Measurements from ENCODE around the gene ZNF513. TPM values are rescaled to one million over a fixed set of nuclear protein-coding genes. Genes with fewer than 3 reads are reported as not detected.

ZNF513 gene
- total RNA-seq, 4 donors from 2014 or later, result 6.4 to 15.6 (median 12.8) TPM

DNA sequence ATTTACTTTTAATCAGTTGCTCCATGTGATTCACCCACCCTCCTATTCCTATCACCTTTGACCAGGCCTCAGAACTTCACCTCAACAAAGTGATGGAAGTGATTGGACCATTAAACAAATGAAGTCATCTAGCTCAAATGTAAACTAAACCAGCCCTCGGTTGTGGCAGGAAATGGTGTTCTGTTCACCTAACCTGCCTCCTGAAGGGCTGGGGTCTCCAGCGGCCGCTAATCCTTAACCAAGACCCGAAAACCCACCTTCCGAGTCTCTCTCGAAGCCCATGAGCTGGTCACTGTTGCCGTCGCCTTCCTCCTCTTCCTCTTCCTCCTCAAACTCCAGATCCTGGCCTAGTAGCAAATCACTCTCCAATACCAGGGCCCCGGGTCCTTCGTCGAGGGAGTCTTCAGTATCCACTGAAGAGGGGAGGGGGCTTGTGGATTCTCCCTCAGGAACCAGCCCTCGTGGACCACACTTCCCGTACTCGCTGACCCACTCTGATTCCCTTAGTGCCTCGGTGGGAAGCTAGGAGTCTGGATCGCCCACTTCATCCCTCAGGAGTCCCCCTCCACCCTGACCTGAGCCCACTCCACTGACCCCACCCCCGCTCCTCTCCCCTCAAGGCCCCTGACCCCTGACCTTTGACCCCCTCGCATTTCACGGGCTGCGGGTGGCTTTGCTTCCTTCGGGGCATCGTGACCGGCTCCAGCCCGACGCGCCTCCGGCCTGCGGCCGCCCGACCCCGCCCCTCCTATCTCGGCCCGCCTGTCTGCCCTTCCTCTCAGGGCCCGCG lies 503 bp downstream of the ZNF513 start:
- intact Hi-C loops (cut with DNase I), result no loop called here

DNA sequence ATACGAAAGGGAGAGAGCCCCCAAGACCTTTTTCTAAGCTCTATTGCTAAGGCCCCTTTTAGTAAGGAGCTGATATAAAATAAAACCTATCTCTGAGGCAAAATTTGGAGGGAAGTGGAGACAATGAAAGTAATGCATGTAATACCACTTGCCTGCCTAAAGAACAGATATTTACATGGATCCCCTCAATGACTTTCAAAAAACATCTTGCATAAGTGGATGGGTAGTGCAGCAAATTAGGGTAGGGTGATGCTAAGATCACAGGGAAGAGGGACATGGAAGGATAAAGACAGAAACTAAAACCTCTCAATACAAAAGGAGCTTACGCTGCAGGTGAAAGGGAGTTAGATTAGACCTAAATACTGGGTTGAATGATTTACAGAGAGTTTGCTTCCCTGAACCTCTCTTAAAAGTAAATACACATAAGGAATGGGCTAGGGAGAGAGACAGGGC lies 1.1 kb downstream of the ZNF513 start:
- no peak for TF ChIP-seq POLR2A (IDR thresholded peaks at IDR 0.05)
- Histone ChIP-seq H3K36me3 (peaks cover 42 to 76% (median 44%) of the 10 kb centered on the region in 3 donors), H3K4me3 (peak overlapping the region; percentile 66 to 91 (median 89))

More for the DNA sequence above, 503 bp downstream of the ZNF513 start:
- Histone ChIP-seq H3K9me3 (no peaks in the 10 kb centered on the region), H3K27me3 (no peaks in the 10 kb centered on the region), H3K27ac (peak overlapping the region; percentile 86 to 98 (median 94)), H3K4me3 (peak overlapping the region; percentile 66 to 91 (median 89)), H3K36me3 (peaks cover 42 to 76% (median 44%) of the 10 kb centered on the region in 3 donors), H3K4me1 (peaks cover 15 to 44% (median 19%) of the 10 kb centered on the region in 3 donors)
- DNase-seq, result peak; percentile 41
- TF ChIP-seq POLR2A (IDR thresholded peaks at IDR 0.05), result no peak
- TF ChIP-seq, protein P1, sequence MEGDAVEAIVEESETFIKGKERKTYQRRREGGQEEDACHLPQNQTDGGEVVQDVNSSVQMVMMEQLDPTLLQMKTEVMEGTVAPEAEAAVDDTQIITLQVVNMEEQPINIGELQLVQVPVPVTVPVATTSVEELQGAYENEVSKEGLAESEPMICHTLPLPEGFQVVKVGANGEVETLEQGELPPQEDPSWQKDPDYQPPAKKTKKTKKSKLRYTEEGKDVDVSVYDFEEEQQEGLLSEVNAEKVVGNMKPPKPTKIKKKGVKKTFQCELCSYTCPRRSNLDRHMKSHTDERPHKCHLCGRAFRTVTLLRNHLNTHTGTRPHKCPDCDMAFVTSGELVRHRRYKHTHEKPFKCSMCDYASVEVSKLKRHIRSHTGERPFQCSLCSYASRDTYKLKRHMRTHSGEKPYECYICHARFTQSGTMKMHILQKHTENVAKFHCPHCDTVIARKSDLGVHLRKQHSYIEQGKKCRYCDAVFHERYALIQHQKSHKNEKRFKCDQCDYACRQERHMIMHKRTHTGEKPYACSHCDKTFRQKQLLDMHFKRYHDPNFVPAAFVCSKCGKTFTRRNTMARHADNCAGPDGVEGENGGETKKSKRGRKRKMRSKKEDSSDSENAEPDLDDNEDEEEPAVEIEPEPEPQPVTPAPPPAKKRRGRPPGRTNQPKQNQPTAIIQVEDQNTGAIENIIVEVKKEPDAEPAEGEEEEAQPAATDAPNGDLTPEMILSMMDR (IDR thresholded peaks at IDR 0.05), result no peak
- 0 to 1% methylated on average over 13 to 14 of the region's 35 CpGs for WGBS, 2 donors

DNA sequence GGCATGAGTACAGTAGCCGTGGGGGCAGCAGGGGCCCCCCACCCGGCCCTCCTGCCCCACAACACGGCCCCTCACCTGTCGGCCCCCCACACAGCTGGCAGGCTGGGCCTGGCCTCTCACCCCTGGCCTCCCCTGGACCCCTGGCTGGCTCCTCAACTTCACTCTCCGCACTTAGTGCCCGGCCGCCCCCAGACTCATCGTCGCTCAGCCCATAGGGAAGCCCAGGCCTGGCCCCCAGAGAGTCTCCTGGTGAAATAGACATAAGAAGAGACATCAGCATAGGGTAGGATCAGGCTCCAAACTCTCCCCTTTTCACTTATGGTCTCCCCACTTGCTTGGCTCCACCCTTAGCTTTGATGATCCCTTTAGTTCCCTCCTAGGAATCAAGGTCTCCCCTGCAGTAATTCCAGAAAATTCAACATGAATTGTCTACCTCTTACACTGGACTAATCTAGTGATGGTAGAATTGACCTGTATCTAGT lies 1.7 kb downstream of the ZNF513 start:
- H3K27me3 ChIP-seq, result no peaks in the 10 kb centered on the region
- no peaks in the 10 kb centered on the region for H3K9me3 ChIP-seq
- TF ChIP-seq, protein P1 (IDR thresholded peaks at IDR 0.05), result no peak
- peak in 1 of 4 donors; percentile 5 for TF ChIP-seq POLR2A (IDR thresholded peaks at IDR 0.05)
- peak overlapping the region in 2 of 4 donors; percentile 86 to 98 for H3K27ac ChIP-seq
- peaks cover 41 to 76% (median 42%) of the 10 kb centered on the region in 3 donors for H3K36me3 ChIP-seq
- peaks cover 15 to 51% (median 19%) of the 10 kb centered on the region in 3 donors for H3K4me1 ChIP-seq
- WGBS, 2 donors, result 80 to 87% methylated on average over 3 of the region's 9 CpGs
- intact Hi-C loops (cut with DNase I), result no loop called here
- H3K4me3 ChIP-seq, result no peak overlapping the region
- DNase-seq, result no peak

More for the DNA sequence above, 1.1 kb downstream of the ZNF513 start:
- Histone ChIP-seq H3K27ac (peak overlapping the region; percentile 86 to 98 (median 94)), H3K27me3 (no peaks in the 10 kb centered on the region), H3K9me3 (no peaks in the 10 kb centered on the region), H3K4me1 (peaks cover 15 to 46% (median 19%) of the 10 kb centered on the region in 3 donors)
- intact Hi-C loops (cut with DNase I), result no loop called here
- 74 to 80% methylated on average over 2 of the region's 2 CpGs for WGBS, 2 donors
- DNase-seq, result no peak

DNA sequence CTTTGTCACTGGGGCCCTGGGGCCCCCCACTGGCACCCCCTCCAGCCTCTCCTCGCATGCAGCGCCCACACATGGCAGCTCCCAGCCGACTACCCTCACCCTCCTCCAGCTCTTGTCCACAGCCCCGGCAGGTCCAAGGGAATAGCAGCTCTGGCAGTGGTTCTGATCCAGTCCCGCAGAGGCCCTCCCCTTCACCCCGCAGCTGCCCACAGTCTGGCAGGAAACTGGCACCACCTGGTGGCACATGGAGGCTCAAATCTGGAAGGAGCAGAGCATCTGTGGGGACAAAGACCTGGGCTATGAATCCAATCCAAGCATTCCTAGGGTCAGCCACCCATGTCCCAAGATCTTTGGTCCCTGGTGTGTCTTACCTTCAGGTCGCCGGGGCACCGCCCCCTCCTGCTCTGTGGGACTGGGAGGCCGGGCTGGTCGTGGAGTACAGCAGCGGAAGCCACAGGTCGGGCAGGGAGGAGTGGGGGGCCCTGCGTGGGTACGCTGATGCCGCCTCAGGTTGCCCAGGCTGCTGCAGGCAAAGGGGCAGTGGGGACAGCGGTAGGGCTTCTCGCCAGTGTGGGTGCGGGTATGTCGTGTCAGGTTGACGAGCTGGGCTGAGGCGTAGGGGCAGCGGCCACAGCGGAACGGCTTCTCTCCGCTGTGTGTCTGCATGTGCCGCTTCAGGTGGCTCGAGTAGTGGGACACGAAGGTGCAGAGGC lies 2.3 kb downstream of the ZNF513 start:
- Histone ChIP-seq H3K27ac (no peak overlapping the region), H3K27me3 (no peaks in the 10 kb centered on the region), H3K9me3 (no peaks in the 10 kb centered on the region), H3K4me3 (no peak overlapping the region), H3K36me3 (peaks cover 35 to 76% (median 36%) of the 10 kb centered on the region in 3 donors), H3K4me1 (peaks cover 15 to 57% (median 19%) of the 10 kb centered on the region in 3 donors)
- WGBS, 2 donors, result 60 to 81% methylated on average over 9 to 14 of the region's 29 CpGs
- DNase-seq, result no peak
- intact Hi-C loops (cut with DNase I), result no loop called here
- TF ChIP-seq POLR2A (IDR thresholded peaks at IDR 0.05), result no peak
- TF ChIP-seq, protein P1 (IDR thresholded peaks at IDR 0.05), result peak in 1 of 6 experiments; percentile 34

- WGBS, 2 donors, result 90 to 93% methylated on average over 2 to 10 of the region's 18 CpGs
- TF ChIP-seq POLR2A (IDR thresholded peaks at IDR 0.05), result no peak
- TF ChIP-seq, protein P1 (IDR thresholded peaks at IDR 0.05), result no peak
- no peak overlapping the region for H3K27ac ChIP-seq
- peaks cover 15 to 63% (median 19%) of the 10 kb centered on the region in 3 donors for H3K4me1 ChIP-seq
- no peak overlapping the region for H3K4me3 ChIP-seq
- intact Hi-C loops (cut with DNase I), result no loop called here
- H3K27me3 ChIP-seq, result no peaks in the 10 kb centered on the region
- no peak for DNase-seq
- no peaks in the 10 kb centered on the region for H3K9me3 ChIP-seq
- peaks cover 32 to 75% (median 36%) of the 10 kb centered on the region in 3 donors for H3K36me3 ChIP-seq
Observed at GRCh38 chr2:27377618-27378095, 2.9 kb downstream of the ZNF513 start.

All from esophagus squamous epithelium (tissue), 5 donors.